ENCODE results near the gene RPS21. TPM values are rescaled to one million over a fixed set of nuclear protein-coding genes. Genes with fewer than 3 reads are reported as not detected.
"Not testable (repeated sequence)": the region's sequence is repeated elsewhere in the genome, so short reads cannot be mapped to it uniquely, and the experiment has no call there.

Gene RPS21
- polyA plus RNA-seq, 1 of the 3 experiments (the other 2 are of a cell fraction): 16,625 TPM

GRCh38 chr20:62373631-62374179 is 13.2 kb upstream of the RPS21 start:
- peak overlapping the region in 1 of 2 experiments; percentile 43; a peak in 1 of 4 replicates for H3K27ac ChIP-seq (ENCODE audit: low read depth in 2 of 2, low read length in 1 of 2)
- H3K27me3 ChIP-seq (ENCODE audit: insufficient read depth); H3K9ac ChIP-seq; H3K9me3 ChIP-seq; H3K79me2 ChIP-seq (ENCODE audit: insufficient read depth); H3F3A ChIP-seq (replicated peaks; ENCODE audit: insufficient read depth); H3K4me2 ChIP-seq; H3K4me3 ChIP-seq (ENCODE audit: low read depth in 2 of 2, low read length in 1 of 2); H3K36me3 ChIP-seq (replicated peaks in 1 of 2; ENCODE audit: control insufficient read depth in 1 of 2, insufficient read depth in 2 of 2, low read length in 1 of 2); H4K20me1 ChIP-seq (ENCODE audit: insufficient read depth); H2AFZ ChIP-seq (ENCODE audit: low read depth); H3K9me2 ChIP-seq; POLR2A ChIA-PET; DNase-seq: not testable (repeated sequence)
- CTCF ChIA-PET: interaction anchor here (1.2 to 12.0 kb wide), 2 partner anchors 7 to 31 kb away, joined by 3 to 127 read pairs; no protein-coding TSS in a partner anchor
- H3K4me1 ChIP-seq (ENCODE audit: control insufficient read depth in 1 of 2, insufficient read depth in 2 of 2, low read depth in 1 of 2, low read length in 1 of 2): peaks cover 19 to 73% of the 10 kb centered on the region in 2 experiments; a peak in 3 of 4 replicates
- WGBS (ENCODE audit: low lambda C conversion rate): 92% methylated on average over 26 of the region's 40 CpGs

- peak; percentile 57 for DNase-seq
- TF ChIP-seq RFX5 (IDR thresholded peaks at IDR 0.05; ENCODE audit: low read length) (no peak), PBX3 (IDR thresholded peaks at IDR 0.05) (no peak), TAF1 (IDR thresholded peaks at IDR 0.05; ENCODE audit: borderline replicate concordance, low read depth, low read length) (no peak), FOXM1 (IDR thresholded peaks at IDR 0.05; ENCODE audit: low read depth) (no peak), EZH2phosphoT487 (IDR thresholded peaks at IDR 0.05; ENCODE audit: borderline replicate concordance, low read depth) (no peak), NRF1 (IDR thresholded peaks at IDR 0.05; ENCODE audit: low read depth, low read length) (no peak), JUND (IDR thresholded peaks at IDR 0.05) (no peak), MAX (IDR thresholded peaks at IDR 0.05; ENCODE audit: low read depth) (no peak), CHD2 (IDR thresholded peaks at IDR 0.05; ENCODE audit: low read length, partially characterized antibody) (no peak), SMC3 (IDR thresholded peaks at IDR 0.05; ENCODE audit: low read depth, low read length) (no peak), FOXJ3 (CRISPR knock-in tag; IDR thresholded peaks at IDR 0.05) (no peak), POLR2AphosphoS5 (IDR thresholded peaks at IDR 0.05; ENCODE audit: low read depth, low read length) (peak; percentile 8; the same call in 1 of the 2 replicates), SIN3A (IDR thresholded peaks at IDR 0.05; ENCODE audit: borderline replicate concordance, low read depth, low read length) (no peak), CTCF (IDR thresholded peaks at IDR 0.05) (no peak), MXI1 (IDR thresholded peaks at IDR 0.05; ENCODE audit: low read depth, low read length) (0 out of 2 replicates have a peak, but pooled peaks have one; percentile 26)
- WGBS (ENCODE audit: low lambda C conversion rate): 70% methylated on average over 20 of the region's 24 CpGs
- no peaks in the 10 kb centered on the region for H4K20me1 ChIP-seq (ENCODE audit: insufficient read depth)
- H3K9me3 ChIP-seq: no peaks in the 10 kb centered on the region
- H3K27me3 ChIP-seq (ENCODE audit: insufficient read depth): no peaks in the 10 kb centered on the region
- no peak overlapping the region for H3K4me3 ChIP-seq (ENCODE audit: low read depth in 2 of 2, low read length in 1 of 2)
- ChIA-PET POLR2A (no interaction called here), CTCF (interaction anchor here (1.2 to 1.3 kb wide), 2 partner anchors 22 to 31 kb away, joined by 3 to 5 read pairs; no protein-coding TSS in a partner anchor)
- peak overlapping the region in 1 of 2 experiments; percentile 45; a peak in 1 of 4 replicates for H3K27ac ChIP-seq (ENCODE audit: low read depth in 2 of 2, low read length in 1 of 2)
- H3K9ac ChIP-seq: no peak overlapping the region
- H2AFZ ChIP-seq (ENCODE audit: low read depth): no peak overlapping the region
- H3K79me2 ChIP-seq (ENCODE audit: insufficient read depth): peaks cover 2% of the 10 kb centered on the region; the same call in 1 of the 2 replicates
- no peaks in the 10 kb centered on the region for H3K9me2 ChIP-seq
- H3F3A ChIP-seq (replicated peaks; ENCODE audit: insufficient read depth): peaks cover 10% of the 10 kb centered on the region
- peaks cover 0 to 5% of the 10 kb centered on the region in 2 experiments for H3K36me3 ChIP-seq (replicated peaks in 1 of 2; ENCODE audit: control insufficient read depth in 1 of 2, insufficient read depth in 2 of 2, low read length in 1 of 2)
- H3K4me2 ChIP-seq: no peak overlapping the region
- H3K4me1 ChIP-seq (ENCODE audit: control insufficient read depth in 1 of 2, insufficient read depth in 2 of 2, low read depth in 1 of 2, low read length in 1 of 2): peaks cover 12 to 65% of the 10 kb centered on the region in 2 experiments; a peak in 3 of 4 replicates
These were observed 12.4 kb upstream of the RPS21 start for GRCh38 chr20:62374331-62375152.
